BE2C (cell line): Measurements from ENCODE around the gene CLCC1.

ENCODE experiments used
- DNase-seq: peaks from one replicate; pipeline ENCODE4 v3.0.0-alpha.2; 2020
- H3K27me3 ChIP-seq: fragments of 250-450 bp; sonication (Bioruptor Pico); 2 replicates; pipeline ENCODE4 v1.5.1; 2020; ENCODE audit warnings: mild to moderate bottlenecking
- H3K36me3 ChIP-seq: fragments of 250-450 bp; sonication (Bioruptor Pico); 2 replicates; pipeline ENCODE4 v1.5.1; 2020; ENCODE audit warnings: mild to moderate bottlenecking
- H3K4me1 ChIP-seq: fragments of 250-450 bp; sonication (Bioruptor Pico); 2 replicates; pipeline ENCODE4 v1.5.1; 2020
- H3K4me3 ChIP-seq: 2 replicates; pipeline ENCODE4 v1.5.1; 2011; ENCODE audit warnings: low read depth, low read length
- H3K9me3 ChIP-seq: fragments of 250-450 bp; sonication (Bioruptor Pico); 2 replicates; pipeline ENCODE4 v1.5.1; 2020
- CTCF ChIP-seq: IDR thresholded peaks from 2 replicates; pipeline ENCODE4 v1.5.1; 2012; ENCODE audit warnings: mild to moderate bottlenecking, low read depth, low read length

Gene CLCC1

DNA sequence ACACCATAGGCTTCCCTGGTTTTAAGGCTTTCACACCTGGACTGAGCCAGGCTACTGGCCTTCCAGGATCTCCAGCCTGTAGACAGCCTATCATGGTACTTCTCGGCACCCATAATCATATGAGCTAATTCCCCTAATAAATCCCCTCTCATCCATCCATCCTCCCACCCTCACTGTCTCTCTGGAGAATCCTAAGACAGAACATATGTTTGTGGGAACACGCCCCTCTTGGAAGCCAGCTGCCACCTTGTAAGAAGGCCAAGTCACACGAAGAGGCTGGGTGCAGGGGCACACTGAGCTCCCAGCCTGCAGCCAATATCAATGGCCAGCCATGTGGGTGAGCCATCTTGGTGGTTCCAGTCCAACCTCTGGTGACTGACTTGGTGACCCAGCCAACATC, 7.4 kb downstream of the CLCC1 start:
- peaks cover 14% of the 10 kb centered on the region for H3K36me3 ChIP-seq

DNA sequence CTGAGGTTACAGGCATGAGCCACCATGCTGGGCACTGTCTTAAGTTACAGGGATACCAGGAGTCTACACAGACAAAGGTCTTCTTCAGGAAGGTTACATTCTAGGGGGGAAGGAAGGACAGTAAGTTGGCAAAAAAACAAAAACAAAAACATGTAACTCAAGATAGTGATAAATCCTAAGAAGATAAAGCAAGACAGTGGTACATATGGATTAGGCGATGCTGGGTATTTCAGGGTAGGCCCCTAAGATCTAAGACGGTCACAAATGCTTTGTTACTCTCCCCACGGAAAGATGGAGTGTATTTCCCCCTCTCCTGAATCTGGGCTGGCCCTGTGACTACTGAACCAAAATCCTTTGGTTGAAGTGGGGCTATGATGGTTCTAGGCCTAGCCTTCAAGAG, 8.2 kb downstream of the CLCC1 start:
- H3K4me3 ChIP-seq, result no peak overlapping the region
- H3K27me3 ChIP-seq, result no peaks in the 10 kb centered on the region
- peaks cover 14% of the 10 kb centered on the region for H3K36me3 ChIP-seq
- no peaks in the 10 kb centered on the region for H3K4me1 ChIP-seq
- H3K9me3 ChIP-seq, result no peaks in the 10 kb centered on the region; the same call in 1 of the 2 replicates
- no peak for DNase-seq
- TF ChIP-seq CTCF, result no peak

More for the DNA sequence above, 7.4 kb downstream of the CLCC1 start:
- no peak for TF ChIP-seq CTCF
- H3K27me3 ChIP-seq, result no peaks in the 10 kb centered on the region
- no peak overlapping the region for H3K4me3 ChIP-seq
- no peaks in the 10 kb centered on the region for H3K4me1 ChIP-seq
- H3K9me3 ChIP-seq, result no peaks in the 10 kb centered on the region; the same call in 1 of the 2 replicates
- DNase-seq, result no peak

GRCh38 chr1:108953452-108953851, 9.8 kb downstream of the CLCC1 start:
- no peaks in the 10 kb centered on the region; the same call in 1 of the 2 replicates for H3K9me3 ChIP-seq
- no peak for DNase-seq
- H3K4me3 ChIP-seq, result no peak overlapping the region
- no peaks in the 10 kb centered on the region for H3K4me1 ChIP-seq
- TF ChIP-seq CTCF, result no peak
- peaks cover 8% of the 10 kb centered on the region; the same call in 1 of the 2 replicates for H3K36me3 ChIP-seq
- H3K27me3 ChIP-seq, result no peaks in the 10 kb centered on the region

GRCh38 chr1:108951242-108951641, 12.0 kb downstream of the CLCC1 start:
- Histone ChIP-seq H3K4me1 (no peaks in the 10 kb centered on the region), H3K36me3 (peaks cover 12% of the 10 kb centered on the region), H3K9me3 (no peaks in the 10 kb centered on the region; the same call in 1 of the 2 replicates), H3K4me3 (no peak overlapping the region), H3K27me3 (no peaks in the 10 kb centered on the region)
- no peak for TF ChIP-seq CTCF
- no peak for DNase-seq

GRCh38 chr1:108949044-108949443, 14.2 kb downstream of the CLCC1 start:
- peaks cover 9% of the 10 kb centered on the region for H3K36me3 ChIP-seq
- H3K4me1 ChIP-seq, result no peaks in the 10 kb centered on the region
- H3K4me3 ChIP-seq, result no peak overlapping the region
- no peak for DNase-seq
- no peak for TF ChIP-seq CTCF
- H3K9me3 ChIP-seq, result no peaks in the 10 kb centered on the region; the same call in 1 of the 2 replicates
- no peaks in the 10 kb centered on the region for H3K27me3 ChIP-seq

GRCh38 chr1:108947871-108948525, 15.3 kb downstream of the CLCC1 start:
- Histone ChIP-seq H3K9me3 (no peaks in the 10 kb centered on the region), H3K4me3 (no peak overlapping the region), H3K4me1 (no peaks in the 10 kb centered on the region), H3K36me3 (peaks cover 18% of the 10 kb centered on the region), H3K27me3 (no peaks in the 10 kb centered on the region)
- no peak for DNase-seq
- no peak for TF ChIP-seq CTCF
